ENCODE measurements around the gene LAMA5. TPM values are rescaled to one million over a fixed set of nuclear protein-coding genes. Genes with fewer than 3 reads are reported as not detected.

The LAMA5 gene
- total RNA-seq, 1 donor from 2014 or later: 150 TPM

- Histone ChIP-seq H3K27me3 (no peaks in the 10 kb centered on the region), H3K4me3 (no peak overlapping the region), H3K9me3 (no peaks in the 10 kb centered on the region), H3K27ac (peak overlapping the region; percentile 47), H3K4me1 (peaks cover 68% of the 10 kb centered on the region), H3K36me3 (no peaks in the 10 kb centered on the region)
- no peak for DNase-seq (ENCODE audit: extremely low spot score in 2 of 2)
- TF ChIP-seq POLR2AphosphoS5 (IDR thresholded peaks at IDR 0.05; ENCODE audit: insufficient read depth in 1 of 2, low read depth in 1 of 2) (peak in 1 of 2 donors; percentile 57), POLR2A (IDR thresholded peaks at IDR 0.05) (no peak)
- intact Hi-C loops (cut with DNase I): no loop called here
Observed at GRCh38 chr20:62352402-62353288, 14.5 kb downstream of the LAMA5 start.

GRCh38 chr20:62351469-62352401 lies 15.4 kb downstream of the LAMA5 start:
- Histone ChIP-seq H3K27ac (peak overlapping the region; percentile 47), H3K27me3 (no peaks in the 10 kb centered on the region), H3K9me3 (no peaks in the 10 kb centered on the region), H3K4me1 (peaks cover 59% of the 10 kb centered on the region), H3K36me3 (no peaks in the 10 kb centered on the region), H3K4me3 (no peak overlapping the region)
- no peak for DNase-seq (ENCODE audit: extremely low spot score in 2 of 2)
- intact Hi-C loops (cut with DNase I): no loop called here
- no peak for TF ChIP-seq POLR2AphosphoS5 (IDR thresholded peaks at IDR 0.05; ENCODE audit: insufficient read depth in 1 of 2, low read depth in 1 of 2)
- no peak for TF ChIP-seq CTCF (IDR thresholded peaks at IDR 0.05)
- TF ChIP-seq POLR2A (IDR thresholded peaks at IDR 0.05): no peak

GRCh38 chr20:62350629-62351422 lies 16.3 kb downstream of the LAMA5 start:
- DNase-seq (ENCODE audit: extremely low spot score in 2 of 2): no peak
- H3K36me3 ChIP-seq: no peaks in the 10 kb centered on the region
- H3K4me1 ChIP-seq: peaks cover 50% of the 10 kb centered on the region
- no peak for TF ChIP-seq CTCF (IDR thresholded peaks at IDR 0.05)
- H3K27ac ChIP-seq: peak overlapping the region; percentile 23
- no peaks in the 10 kb centered on the region for H3K27me3 ChIP-seq
- no peaks in the 10 kb centered on the region for H3K9me3 ChIP-seq
- intact Hi-C loops (cut with DNase I): no loop called here
- H3K4me3 ChIP-seq: no peak overlapping the region

GRCh38 chr20:62350098-62350628 lies 16.9 kb downstream of the LAMA5 start:
- TF ChIP-seq POLR2AphosphoS5 (IDR thresholded peaks at IDR 0.05; ENCODE audit: insufficient read depth in 1 of 2, low read depth in 1 of 2): peak in 1 of 2 donors; percentile 27
- no peak for TF ChIP-seq CTCF (IDR thresholded peaks at IDR 0.05)
- Histone ChIP-seq H3K36me3 (no peaks in the 10 kb centered on the region), H3K9me3 (no peaks in the 10 kb centered on the region), H3K27ac (peak overlapping the region; percentile 23), H3K4me1 (peaks cover 43% of the 10 kb centered on the region), H3K4me3 (no peak overlapping the region), H3K27me3 (no peaks in the 10 kb centered on the region)
- DNase-seq (ENCODE audit: extremely low spot score in 2 of 2): peak in 1 of 2 donors; percentile 93
- intact Hi-C loops (cut with DNase I): no loop called here

Measured in vagina (tissue), 2 donors.